ENCODE results near the gene GJB6. TPM values are rescaled to one million over a fixed set of nuclear protein-coding genes. Genes with fewer than 3 reads are reported as not detected.

Gene GJB6
- total RNA-seq, 1 experiment from 2014 or later: 0.24 TPM

DNA sequence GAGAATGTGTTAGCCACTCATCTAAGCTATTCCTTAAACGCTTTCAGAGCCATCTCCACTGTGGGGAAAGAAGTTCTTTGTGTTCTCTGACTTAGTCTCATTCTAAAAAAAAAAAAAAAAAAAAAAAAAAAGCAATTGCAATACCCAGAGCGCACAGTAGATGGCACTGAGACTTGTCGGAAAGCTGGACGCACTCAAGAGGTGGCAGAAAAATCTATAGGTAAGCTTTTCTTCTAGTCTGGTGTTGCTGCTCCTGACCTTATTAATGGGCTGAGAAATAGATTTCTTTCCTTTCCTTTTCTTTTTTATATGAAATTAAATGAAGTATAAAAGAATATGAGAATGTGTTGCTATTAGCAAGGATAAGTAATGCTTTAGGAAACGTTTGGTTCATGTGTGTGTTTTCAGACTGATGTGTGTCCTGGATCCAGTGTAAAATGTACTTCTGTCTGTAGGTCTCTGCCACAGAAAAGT, 34.7 kb downstream of the GJB6 start:
- CTCF ChIA-PET: interaction anchor here (0.6 to 1.7 kb wide), 8 partner anchors 95 to 981 kb away, joined by 3 to 10 read pairs (median 3); no protein-coding TSS in a partner anchor
- intact Hi-C loops (cut with micrococcal nuclease; ENCODE audit: unreplicated experiment): loop anchor here (1.0 kb wide), 1 partner anchor 292 kb away; no protein-coding TSS in a partner anchor
- Mint-ChIP-seq H3K9me3 (ENCODE audit: low read depth, unreplicated experiment) (no peaks in the 10 kb centered on the region), H3K27me3 (ENCODE audit: unreplicated experiment) (peaks cover 21% of the 10 kb centered on the region), H3K27ac (ENCODE audit: unreplicated experiment) (no peak overlapping the region), H3K4me3 (ENCODE audit: low read depth, unreplicated experiment) (no peak overlapping the region), H3K36me3 (ENCODE audit: insufficient read depth, unreplicated experiment) (no peaks in the 10 kb centered on the region), H3K4me1 (ENCODE audit: low read depth, unreplicated experiment) (peaks cover 9% of the 10 kb centered on the region)
- TF ChIP-seq, protein P1, sequence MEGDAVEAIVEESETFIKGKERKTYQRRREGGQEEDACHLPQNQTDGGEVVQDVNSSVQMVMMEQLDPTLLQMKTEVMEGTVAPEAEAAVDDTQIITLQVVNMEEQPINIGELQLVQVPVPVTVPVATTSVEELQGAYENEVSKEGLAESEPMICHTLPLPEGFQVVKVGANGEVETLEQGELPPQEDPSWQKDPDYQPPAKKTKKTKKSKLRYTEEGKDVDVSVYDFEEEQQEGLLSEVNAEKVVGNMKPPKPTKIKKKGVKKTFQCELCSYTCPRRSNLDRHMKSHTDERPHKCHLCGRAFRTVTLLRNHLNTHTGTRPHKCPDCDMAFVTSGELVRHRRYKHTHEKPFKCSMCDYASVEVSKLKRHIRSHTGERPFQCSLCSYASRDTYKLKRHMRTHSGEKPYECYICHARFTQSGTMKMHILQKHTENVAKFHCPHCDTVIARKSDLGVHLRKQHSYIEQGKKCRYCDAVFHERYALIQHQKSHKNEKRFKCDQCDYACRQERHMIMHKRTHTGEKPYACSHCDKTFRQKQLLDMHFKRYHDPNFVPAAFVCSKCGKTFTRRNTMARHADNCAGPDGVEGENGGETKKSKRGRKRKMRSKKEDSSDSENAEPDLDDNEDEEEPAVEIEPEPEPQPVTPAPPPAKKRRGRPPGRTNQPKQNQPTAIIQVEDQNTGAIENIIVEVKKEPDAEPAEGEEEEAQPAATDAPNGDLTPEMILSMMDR (IDR thresholded peaks at IDR 0.05; ENCODE audit: unreplicated experiment): peak; percentile 55
- no peak for DNase-seq
- BruUV-seq (replicated peaks): no TSS peak

GRCh38 chr13:20195801-20196200, 36.3 kb downstream of the GJB6 start:
- H3K36me3 Mint-ChIP-seq (ENCODE audit: insufficient read depth, unreplicated experiment): peaks cover 6% of the 10 kb centered on the region
- intact Hi-C loops (cut with micrococcal nuclease; ENCODE audit: unreplicated experiment): no loop called here
- CTCF ChIA-PET: interaction anchor here (0.6 kb wide), 1 partner anchor 33 kb away, joined by 4 read pairs; no protein-coding TSS in a partner anchor
- H3K27me3 Mint-ChIP-seq (ENCODE audit: unreplicated experiment): peaks cover 21% of the 10 kb centered on the region
- TF ChIP-seq, protein P1 (IDR thresholded peaks at IDR 0.05; ENCODE audit: unreplicated experiment): no peak
- no peak for DNase-seq
- H3K4me1 Mint-ChIP-seq (ENCODE audit: low read depth, unreplicated experiment): peaks cover 9% of the 10 kb centered on the region
- BruUV-seq (replicated peaks): no TSS peak
- no peak overlapping the region for H3K4me3 Mint-ChIP-seq (ENCODE audit: low read depth, unreplicated experiment)
- no peaks in the 10 kb centered on the region for H3K9me3 Mint-ChIP-seq (ENCODE audit: low read depth, unreplicated experiment)
- no peak overlapping the region for H3K27ac Mint-ChIP-seq (ENCODE audit: unreplicated experiment)

DNA sequence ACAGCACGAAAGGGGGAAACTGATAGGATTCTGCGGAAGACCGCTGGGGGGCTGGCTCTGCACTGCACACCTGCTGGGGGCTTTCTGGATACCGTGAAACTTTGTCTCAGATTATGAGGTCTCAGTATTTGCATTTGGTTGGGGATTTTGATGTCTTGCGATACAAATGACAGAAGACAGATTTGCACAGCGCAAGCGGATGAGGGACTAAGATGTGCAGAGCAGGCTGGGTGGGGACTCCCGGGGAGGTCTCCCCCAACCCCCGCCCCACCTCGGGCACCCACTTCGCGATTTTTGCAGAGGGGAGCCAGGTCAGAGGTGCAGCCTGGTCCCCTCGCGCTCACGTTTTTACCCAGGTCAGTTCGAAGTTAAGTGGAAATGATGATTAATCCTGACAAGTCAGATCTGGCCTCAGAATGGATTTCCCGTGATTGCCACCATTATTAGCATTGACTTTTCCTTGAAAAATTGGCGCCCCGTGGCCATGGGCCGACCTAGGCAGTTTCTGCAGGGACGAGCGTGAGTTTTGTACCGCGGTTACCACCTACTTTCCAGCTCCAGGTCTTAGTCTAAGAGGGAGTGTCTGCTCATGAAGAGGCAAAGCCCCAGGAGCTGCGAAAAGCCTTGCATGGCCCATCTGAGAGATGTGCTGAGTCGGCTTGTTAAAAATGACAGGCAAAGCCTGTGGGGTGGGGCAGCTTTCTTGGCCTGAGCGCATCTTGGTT, 38.0 kb downstream of the GJB6 start:
- peaks cover 21% of the 10 kb centered on the region for H3K27me3 Mint-ChIP-seq (ENCODE audit: unreplicated experiment)
- H3K36me3 Mint-ChIP-seq (ENCODE audit: insufficient read depth, unreplicated experiment): peaks cover 6% of the 10 kb centered on the region
- BruUV-seq (replicated peaks): no TSS peak
- CTCF ChIA-PET: no interaction called here
- peaks cover 9% of the 10 kb centered on the region for H3K4me1 Mint-ChIP-seq (ENCODE audit: low read depth, unreplicated experiment)
- H3K27ac Mint-ChIP-seq (ENCODE audit: unreplicated experiment): no peak overlapping the region
- DNase-seq: no peak
- H3K9me3 Mint-ChIP-seq (ENCODE audit: low read depth, unreplicated experiment): no peaks in the 10 kb centered on the region
- intact Hi-C loops (cut with micrococcal nuclease; ENCODE audit: unreplicated experiment): no loop called here
- peak overlapping the region; percentile 60 for H3K4me3 Mint-ChIP-seq (ENCODE audit: low read depth, unreplicated experiment)
- TF ChIP-seq, protein P1 (IDR thresholded peaks at IDR 0.05; ENCODE audit: unreplicated experiment): no peak

DNA sequence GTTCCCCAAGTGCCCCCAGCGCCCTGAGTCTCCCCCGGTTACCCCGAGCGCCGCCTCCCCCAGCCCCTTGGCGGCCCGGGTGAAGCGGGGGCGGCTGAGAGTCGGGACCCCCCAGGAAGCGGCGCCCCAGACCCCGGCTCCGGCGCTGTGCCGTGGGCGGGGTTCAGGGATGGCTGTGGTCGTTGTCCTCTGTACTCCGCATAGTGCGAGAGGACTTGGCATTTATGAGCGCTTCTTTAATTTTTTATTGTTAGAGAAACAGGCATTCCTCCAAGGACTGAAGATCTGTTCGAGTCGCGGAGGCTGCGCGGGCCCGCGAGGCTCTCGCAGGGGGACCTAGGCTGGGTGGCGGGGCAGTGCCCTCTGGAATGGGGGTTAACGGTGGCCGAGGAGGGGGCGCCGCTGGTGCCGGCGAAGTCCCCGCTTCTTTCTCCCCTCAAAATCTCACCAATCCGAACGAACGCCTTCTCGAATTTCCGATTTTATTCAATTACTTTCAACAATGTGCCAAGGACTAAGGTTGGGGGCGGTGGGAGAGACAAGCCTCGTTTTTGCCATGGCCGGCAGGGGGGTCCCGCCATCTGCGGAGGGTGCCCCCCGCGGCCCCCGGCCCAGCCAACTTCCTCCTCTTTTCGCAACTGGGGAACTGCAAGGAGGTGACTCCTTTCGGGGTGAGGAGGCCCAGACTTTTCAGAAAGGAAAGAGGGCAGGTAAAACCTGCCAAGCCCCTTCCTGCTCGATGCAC, 38.8 kb downstream of the GJB6 start:
- peaks cover 9% of the 10 kb centered on the region for H3K4me1 Mint-ChIP-seq (ENCODE audit: low read depth, unreplicated experiment)
- no peaks in the 10 kb centered on the region for H3K9me3 Mint-ChIP-seq (ENCODE audit: low read depth, unreplicated experiment)
- no peak overlapping the region for H3K27ac Mint-ChIP-seq (ENCODE audit: unreplicated experiment)
- peaks cover 21% of the 10 kb centered on the region for H3K27me3 Mint-ChIP-seq (ENCODE audit: unreplicated experiment)
- intact Hi-C loops (cut with micrococcal nuclease; ENCODE audit: unreplicated experiment): no loop called here
- no peak for DNase-seq
- CTCF ChIA-PET: no interaction called here
- H3K36me3 Mint-ChIP-seq (ENCODE audit: insufficient read depth, unreplicated experiment): peaks cover 6% of the 10 kb centered on the region
- TF ChIP-seq, protein P1 (IDR thresholded peaks at IDR 0.05; ENCODE audit: unreplicated experiment): no peak
- no TSS peak for BruUV-seq (replicated peaks)
- H3K4me3 Mint-ChIP-seq (ENCODE audit: low read depth, unreplicated experiment): peak overlapping the region; percentile 60
